Measurements from ENCODE around the gene MKKS.

DNA sequence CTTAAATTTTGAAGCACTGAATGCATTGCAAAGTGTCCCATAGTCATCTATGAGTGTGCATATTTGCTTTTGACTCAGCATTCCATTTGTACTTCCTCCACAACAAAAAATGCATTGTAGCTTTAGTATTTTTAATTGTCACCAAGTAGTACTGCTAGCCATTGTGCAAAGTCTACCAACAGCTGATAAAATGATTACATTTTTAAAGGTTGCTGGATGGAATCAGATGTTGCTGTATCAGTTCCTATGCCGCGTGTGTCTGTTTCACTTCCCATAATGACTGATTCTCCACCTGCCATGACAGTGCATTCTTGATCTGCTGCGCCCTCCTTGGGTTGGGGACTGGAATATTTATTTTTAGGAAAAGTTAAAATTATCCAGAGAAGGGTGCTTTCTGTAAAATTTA lies 42.3 kb upstream of the MKKS start:
- no peak for TF ChIP-seq POLR2A (IDR thresholded peaks at IDR 0.05)
- TF ChIP-seq, protein P1, sequence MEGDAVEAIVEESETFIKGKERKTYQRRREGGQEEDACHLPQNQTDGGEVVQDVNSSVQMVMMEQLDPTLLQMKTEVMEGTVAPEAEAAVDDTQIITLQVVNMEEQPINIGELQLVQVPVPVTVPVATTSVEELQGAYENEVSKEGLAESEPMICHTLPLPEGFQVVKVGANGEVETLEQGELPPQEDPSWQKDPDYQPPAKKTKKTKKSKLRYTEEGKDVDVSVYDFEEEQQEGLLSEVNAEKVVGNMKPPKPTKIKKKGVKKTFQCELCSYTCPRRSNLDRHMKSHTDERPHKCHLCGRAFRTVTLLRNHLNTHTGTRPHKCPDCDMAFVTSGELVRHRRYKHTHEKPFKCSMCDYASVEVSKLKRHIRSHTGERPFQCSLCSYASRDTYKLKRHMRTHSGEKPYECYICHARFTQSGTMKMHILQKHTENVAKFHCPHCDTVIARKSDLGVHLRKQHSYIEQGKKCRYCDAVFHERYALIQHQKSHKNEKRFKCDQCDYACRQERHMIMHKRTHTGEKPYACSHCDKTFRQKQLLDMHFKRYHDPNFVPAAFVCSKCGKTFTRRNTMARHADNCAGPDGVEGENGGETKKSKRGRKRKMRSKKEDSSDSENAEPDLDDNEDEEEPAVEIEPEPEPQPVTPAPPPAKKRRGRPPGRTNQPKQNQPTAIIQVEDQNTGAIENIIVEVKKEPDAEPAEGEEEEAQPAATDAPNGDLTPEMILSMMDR (IDR thresholded peaks at IDR 0.05 in 8 of 11, conservative IDR thresholded peaks at IDR 0.05 in 3 of 11), result peak in 1 of 11 experiments; percentile 23
- TF ChIP-seq POLR2AphosphoS5 (IDR thresholded peaks at IDR 0.05), result no peak
